Cardiac muscle cell (in vitro differentiated cells and primary cell): ENCODE measurements around the gene UFSP2. TPM values are rescaled to one million over a fixed set of nuclear protein-coding genes. Genes with fewer than 3 reads are reported as not detected.

Source experiments
- DNase-seq, 2 donors: peaks; one replicate each; pipeline versions ENCODE4 v3.0.0 to v3.0.0-alpha.2; 2010 to 2017; ENCODE audit warnings: low read depth in 1 of 2, low spot score in 1 of 2
- H3K27ac ChIP-seq: fragments of 200-600 bp; sonication (generic); 2 replicates; pipeline ENCODE4 v1.5.1; 2016
- H3K27me3 ChIP-seq: fragments of 200-600 bp; sonication (generic); 2 replicates; pipeline ENCODE4 v1.6.0; 2016; ENCODE audit warnings: control low read depth
- H3K36me3 ChIP-seq: fragments of 200-600 bp; sonication (generic); 2 replicates; pipeline ENCODE4 v1.5.1; 2016; ENCODE audit warnings: control low read depth
- H3K4me1 ChIP-seq: fragments of 200-600 bp; sonication (generic); 2 replicates; pipeline ENCODE4 v1.8.1; 2017; ENCODE audit warnings: low read depth, mild to moderate bottlenecking, mixed run types
- H3K4me3 ChIP-seq: fragments of 200-600 bp; sonication (generic); 2 replicates; pipeline ENCODE4 v1.5.1; 2016; ENCODE audit warnings: mild to moderate bottlenecking
- H3K9me3 ChIP-seq: fragments of 200-600 bp; sonication (generic); 2 replicates; pipeline ENCODE4 v1.5.1; 2017; ENCODE audit warnings: low read depth, mild to moderate bottlenecking, control low read depth
- CTCF ChIP-seq: IDR thresholded peaks from 2 replicates; pipeline ENCODE4 v1.5.1; 2012; ENCODE audit warnings: low read depth, mild to moderate bottlenecking, low read length
- polyA plus RNA-seq: library from polyadenylated mRNA; unstranded; fragments of >200 nt; fragmentation: Nextera tagmentation; extraction: Ambion mirVana; gene quantifications from 2 replicates; pipeline ENCODE4 v1.2.1, GENCODE V29; 2016
- total RNA-seq: library from RNA; depleted of rRNA; stranded (reverse); fragments of >200 nt; gene quantifications from 2 replicates; pipeline ENCODE4 v1.2.3, GENCODE V29; 2016

The UFSP2 gene
- total and polyA plus RNA-seq, 2 experiments from 2014 or later: 28.0 to 50.6 TPM

GRCh38 chr4:185411849-185412248, 13.9 kb downstream of the UFSP2 start:
- no peak for DNase-seq
- Histone ChIP-seq H3K9me3 (no peaks in the 10 kb centered on the region), H3K4me3 (no peak overlapping the region), H3K36me3 (peaks cover 31% of the 10 kb centered on the region), H3K27ac (no peak overlapping the region), H3K4me1 (no peaks in the 10 kb centered on the region), H3K27me3 (no peaks in the 10 kb centered on the region)
- TF ChIP-seq CTCF: no peak

GRCh38 chr4:185408432-185408831, 17.3 kb downstream of the UFSP2 start:
- Histone ChIP-seq H3K4me1 (no peaks in the 10 kb centered on the region), H3K27ac (no peak overlapping the region), H3K9me3 (no peaks in the 10 kb centered on the region), H3K27me3 (no peaks in the 10 kb centered on the region), H3K36me3 (peaks cover 6% of the 10 kb centered on the region), H3K4me3 (no peak overlapping the region)
- no peak for DNase-seq
- TF ChIP-seq CTCF: no peak

- Histone ChIP-seq H3K4me3 (no peak overlapping the region), H3K9me3 (no peaks in the 10 kb centered on the region), H3K4me1 (no peaks in the 10 kb centered on the region), H3K27ac (no peak overlapping the region), H3K36me3 (peaks cover 15% of the 10 kb centered on the region), H3K27me3 (no peaks in the 10 kb centered on the region)
- DNase-seq: no peak
- TF ChIP-seq CTCF: no peak
Measured at GRCh38 chr4:185405296-185405999, 20.3 kb downstream of the UFSP2 start.

GRCh38 chr4:185404031-185404430, 21.7 kb downstream of the UFSP2 start:
- no peak for TF ChIP-seq CTCF
- Histone ChIP-seq H3K36me3 (peaks cover 25% of the 10 kb centered on the region), H3K9me3 (no peaks in the 10 kb centered on the region), H3K4me3 (no peak overlapping the region), H3K4me1 (no peaks in the 10 kb centered on the region), H3K27ac (no peak overlapping the region), H3K27me3 (no peaks in the 10 kb centered on the region)
- DNase-seq: no peak

- Histone ChIP-seq H3K27me3 (no peaks in the 10 kb centered on the region), H3K36me3 (peaks cover 29% of the 10 kb centered on the region), H3K9me3 (no peaks in the 10 kb centered on the region), H3K4me1 (peaks cover 14% of the 10 kb centered on the region), H3K4me3 (no peak overlapping the region), H3K27ac (no peak overlapping the region)
- DNase-seq: no peak
- no peak for TF ChIP-seq CTCF
Measured at GRCh38 chr4:185399466-185399865, 26.3 kb downstream of the UFSP2 start.
